ENCODE data around the gene SPPL2B.
"Not testable (repeated sequence)": the region's sequence is repeated elsewhere in the genome, so short reads cannot be mapped to it uniquely, and the experiment has no call there.

The SPPL2B gene

DNA sequence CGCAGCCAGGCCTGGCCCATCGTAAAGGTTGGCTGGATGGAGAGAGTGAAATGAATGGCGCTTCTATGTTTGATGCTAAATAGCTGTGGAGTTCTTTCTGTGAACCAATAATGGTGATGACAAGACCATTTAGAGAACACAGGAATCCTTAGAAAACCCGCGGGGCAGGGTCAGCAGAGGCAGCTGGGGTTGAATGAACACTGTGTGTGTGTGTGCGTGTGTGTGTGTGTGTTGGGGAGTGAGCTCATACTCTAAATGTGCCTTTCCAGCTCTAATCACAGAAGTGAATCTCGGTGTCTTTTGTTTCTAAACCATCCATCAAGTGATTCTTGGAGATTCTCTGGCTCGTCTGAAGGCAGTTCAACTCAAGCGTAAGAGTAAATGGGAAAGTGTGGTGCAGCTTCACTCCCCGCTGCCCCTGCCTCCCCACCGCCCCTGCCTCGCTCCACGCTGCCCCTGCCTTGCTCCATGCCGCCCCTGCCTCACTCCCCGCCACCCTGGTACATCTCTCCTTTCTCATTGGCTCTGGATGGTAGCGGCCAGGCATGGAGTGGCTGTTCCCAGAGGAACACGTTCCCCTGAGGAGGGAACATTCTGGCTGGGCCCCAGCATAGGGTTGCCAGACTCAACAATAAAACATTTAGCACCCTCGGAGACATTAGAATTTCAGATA is 52.8 kb downstream of the SPPL2B start:
- no peak for DNase-seq (ENCODE audit: low read depth in 2 of 2)

- no peak for DNase-seq (ENCODE audit: low read depth in 2 of 2)
Measured at GRCh38 chr19:2382530-2383222, 54.2 kb downstream of the SPPL2B start.

GRCh38 chr19:2385053-2385721 is 56.7 kb downstream of the SPPL2B start:
- DNase-seq (ENCODE audit: low read depth in 2 of 2): no peak

DNA sequence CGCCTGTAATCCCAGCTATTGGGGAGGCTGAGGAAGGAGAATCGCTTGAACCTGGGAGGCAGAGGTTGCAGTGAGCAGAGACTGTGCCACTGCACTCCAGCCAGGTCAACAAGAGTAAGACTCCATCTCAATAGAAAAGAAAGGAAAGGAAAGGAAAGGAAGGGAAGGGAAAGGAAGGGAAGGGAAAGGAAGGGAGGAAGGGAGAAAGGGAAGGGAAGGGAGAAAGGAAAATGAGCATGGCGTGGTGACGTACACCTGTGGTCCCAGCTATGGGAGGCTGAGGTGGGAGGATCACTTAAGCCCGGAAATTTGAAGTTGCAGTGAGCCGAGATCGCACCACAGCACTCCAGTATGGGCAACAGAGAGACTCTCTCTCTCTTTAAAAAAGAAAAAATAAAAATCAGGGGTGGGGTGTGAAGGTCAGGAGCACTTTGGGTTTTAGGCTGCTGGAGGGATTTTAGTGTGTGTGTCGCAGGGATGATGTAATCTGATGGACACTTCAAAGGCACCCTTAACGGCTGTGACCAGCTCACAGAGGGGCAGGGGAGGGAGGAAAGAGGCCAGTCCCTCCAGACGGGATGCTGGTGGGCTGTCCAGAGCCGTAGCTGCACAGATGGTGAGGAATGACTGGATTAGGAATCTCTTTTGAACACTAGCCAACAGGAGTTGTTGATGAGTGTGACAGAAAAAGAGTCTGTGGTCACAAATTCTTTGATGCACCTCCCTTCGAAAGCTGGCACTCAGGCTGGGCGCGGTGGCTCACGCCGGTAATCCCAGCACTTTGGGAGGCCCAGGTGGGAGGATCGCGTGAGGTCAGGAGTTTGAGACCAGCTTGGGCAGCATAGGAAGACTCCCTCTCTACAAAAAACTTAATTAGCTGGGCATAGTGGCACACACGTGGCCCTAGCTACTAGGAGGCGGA is 59.1 kb downstream of the SPPL2B start:
- DNase-seq (ENCODE audit: low read depth in 2 of 2): no peak

GRCh38 chr19:2389594-2389993 is 61.1 kb downstream of the SPPL2B start:
- no peak for DNase-seq (ENCODE audit: low read depth in 2 of 2)

DNA sequence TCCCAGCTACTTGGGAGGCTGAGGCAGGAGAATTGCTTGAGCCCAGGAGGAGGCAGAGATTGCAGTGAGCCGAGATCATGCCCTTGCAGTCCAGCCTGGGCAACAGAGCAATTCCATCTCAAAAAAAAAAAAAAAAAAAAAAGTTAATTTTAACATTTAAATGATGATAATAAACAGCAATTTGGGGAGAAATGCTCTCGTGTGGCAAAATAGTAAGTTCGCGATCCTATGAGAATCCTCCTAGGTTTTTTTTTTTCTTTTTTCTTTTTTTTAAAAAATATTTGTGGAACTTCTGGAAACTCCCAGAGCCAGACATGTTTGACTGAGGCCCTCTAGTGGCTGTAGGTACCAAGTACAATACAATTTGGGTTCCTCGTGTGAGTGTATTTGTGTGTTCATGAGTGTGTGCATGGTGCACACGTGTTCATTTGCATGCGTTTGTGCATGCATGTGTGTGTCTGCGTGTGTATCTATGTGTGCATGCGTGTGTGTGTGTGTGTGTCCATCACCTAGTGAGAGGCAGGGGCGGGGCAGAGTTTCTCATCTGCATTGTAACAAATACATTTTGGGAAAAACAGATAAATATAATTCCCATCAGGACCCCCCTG is 62.7 kb downstream of the SPPL2B start:
- DNase-seq (ENCODE audit: low read depth in 2 of 2): peak in 1 of 2 donors; percentile 15

DNA sequence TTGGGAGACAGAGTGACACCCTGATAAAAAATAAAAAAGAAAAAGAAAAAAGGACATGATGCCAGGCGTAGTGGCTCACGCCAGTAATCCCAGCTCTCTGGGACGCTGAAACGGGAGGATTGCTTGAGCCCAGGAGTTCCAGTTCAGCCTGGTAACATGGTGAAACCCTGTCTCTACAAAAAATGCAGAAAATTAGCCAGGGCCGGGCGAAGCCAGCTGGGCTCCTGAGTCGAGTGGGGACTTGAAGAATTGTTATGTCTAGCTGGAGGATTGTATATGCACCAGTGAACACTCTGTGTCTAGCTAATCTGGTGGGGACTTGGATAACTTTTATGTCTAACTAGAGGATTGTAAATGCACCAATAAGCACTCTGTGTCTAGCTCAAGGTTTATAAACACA is 63.9 kb downstream of the SPPL2B start:
- DNase-seq (ENCODE audit: low read depth in 2 of 2): no peak

DNA sequence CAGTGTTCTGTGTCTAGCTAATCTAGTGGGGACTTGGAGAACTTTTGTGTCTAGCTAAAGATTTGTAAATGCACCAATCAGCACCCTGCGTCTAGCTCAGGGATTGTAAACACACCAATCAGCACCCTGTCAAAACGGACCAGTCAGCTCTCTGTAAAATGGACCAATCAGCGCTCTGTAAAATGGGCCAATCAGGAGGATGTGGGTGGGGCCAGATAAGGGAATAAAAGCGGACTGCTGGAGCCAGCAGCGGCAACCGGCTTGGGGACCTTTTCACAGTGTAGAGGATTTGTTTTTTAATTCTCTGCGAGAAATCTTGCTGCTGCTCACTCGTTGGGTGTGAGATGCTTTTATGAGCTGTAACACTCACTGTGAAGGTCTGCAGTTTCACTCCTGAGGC is 64.4 kb downstream of the SPPL2B start:
- not testable (repeated sequence) for DNase-seq (ENCODE audit: low read depth in 2 of 2)

DNA sequence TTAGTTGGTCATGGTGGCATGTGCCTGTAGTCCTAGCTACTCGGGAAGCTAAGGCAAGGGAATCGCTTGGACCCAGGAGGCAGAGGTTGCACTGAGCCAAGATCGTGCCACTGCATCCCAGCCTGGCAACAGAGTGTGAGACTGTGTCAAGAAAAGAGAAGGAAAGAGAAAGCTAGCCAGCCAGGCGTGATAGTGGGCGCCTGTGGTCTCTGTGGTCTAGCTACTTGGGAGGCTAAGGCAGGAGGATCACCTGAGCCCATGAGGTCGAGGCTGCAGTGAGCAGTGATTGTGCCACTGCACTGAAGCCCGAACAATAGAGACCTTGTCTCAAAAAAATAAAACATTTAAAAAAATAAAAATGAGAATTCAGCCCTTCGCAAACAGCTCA is 65.6 kb downstream of the SPPL2B start:
- no peak for DNase-seq (ENCODE audit: low read depth in 2 of 2)

DNA sequence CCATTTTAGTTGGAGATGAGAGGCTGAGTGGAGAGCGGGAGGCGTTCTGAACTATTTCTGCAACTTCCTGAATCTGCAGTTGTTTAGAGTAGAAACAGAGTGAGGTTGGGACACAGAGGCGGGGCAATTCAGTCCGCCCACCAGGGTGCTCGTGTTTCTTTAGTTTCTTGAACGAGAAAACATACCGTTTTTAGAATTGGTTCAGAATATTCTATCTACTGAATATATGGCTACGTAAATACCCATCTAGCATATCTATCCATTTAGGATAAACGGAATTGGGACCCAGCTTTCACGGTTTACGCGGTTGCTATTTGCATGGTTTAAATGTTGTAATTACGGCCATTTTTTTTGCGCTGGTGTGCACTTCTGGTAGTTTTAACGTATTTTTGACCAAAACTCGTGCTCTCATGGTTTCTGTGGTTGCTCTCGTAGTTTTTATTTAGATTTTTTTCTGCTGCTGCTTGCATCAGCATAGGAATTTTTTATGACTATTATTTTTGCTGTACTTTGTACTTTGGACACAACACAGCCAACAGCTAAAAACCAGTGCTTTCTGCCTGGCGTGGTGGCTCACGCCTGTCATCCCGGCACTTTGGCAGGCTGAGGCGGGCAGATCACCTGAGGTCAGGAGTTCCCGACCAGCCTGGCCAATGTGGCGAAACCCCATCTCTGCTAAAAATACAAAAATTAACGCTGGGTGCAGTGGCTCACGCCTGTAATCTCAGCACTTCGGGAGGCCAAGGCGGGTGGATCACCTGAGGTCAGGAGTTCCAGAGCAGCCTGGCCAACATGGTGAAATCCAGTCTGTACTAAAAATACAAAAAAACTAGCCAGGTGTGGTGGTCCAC is 66.2 kb downstream of the SPPL2B start:
- no peak for DNase-seq (ENCODE audit: low read depth in 2 of 2)

GRCh38 chr19:2395293-2395829 is 66.9 kb downstream of the SPPL2B start:
- not testable (repeated sequence) for DNase-seq (ENCODE audit: low read depth in 2 of 2)

DNA sequence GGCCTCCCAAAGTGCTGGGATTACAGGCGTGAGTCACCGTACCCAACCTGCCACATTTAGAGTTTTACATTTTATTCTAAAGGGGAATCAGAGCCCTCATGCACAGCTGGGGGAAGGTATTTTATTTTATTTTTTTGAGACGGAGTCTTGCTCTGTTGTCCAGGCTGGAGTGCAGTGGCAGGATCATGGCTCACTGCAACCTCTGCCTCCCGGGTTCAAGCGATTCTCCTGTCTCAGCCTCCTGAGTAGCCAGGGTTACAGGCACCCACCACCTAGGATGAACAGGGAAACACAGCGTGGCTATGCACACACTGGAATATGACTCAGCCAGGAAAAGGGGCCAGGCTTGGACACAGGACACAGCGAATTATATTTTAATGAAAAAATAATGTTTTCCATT is 68.7 kb downstream of the SPPL2B start:
- not testable (repeated sequence) for DNase-seq (ENCODE audit: low read depth in 2 of 2)

DNA sequence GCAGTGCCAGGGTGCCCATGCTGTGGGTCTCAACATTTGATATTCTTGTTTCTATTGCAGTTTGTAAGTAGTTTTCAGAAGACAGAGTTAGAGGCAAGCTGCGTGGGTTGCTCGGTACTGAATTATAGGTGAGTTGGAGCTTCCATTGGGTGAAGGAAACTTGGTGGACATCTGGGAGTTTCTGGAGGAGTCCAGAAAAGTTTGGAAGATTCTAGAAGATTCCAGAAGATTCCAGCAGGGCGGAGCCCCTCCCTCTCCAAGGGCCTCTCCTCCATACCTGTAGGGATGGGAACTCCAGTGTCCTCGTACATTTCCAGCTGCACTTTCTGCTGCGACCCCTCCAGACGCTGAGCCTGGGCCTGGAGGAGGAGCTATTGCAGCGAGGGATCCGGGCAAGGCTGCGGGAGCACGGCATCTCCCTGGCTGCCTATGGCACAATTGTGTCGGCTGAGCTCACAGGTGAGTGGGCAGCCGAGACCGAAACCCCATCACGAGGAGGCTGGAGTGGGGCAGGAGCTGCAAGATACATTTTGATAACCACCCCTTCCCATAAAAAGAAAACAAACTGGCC is 70.3 kb downstream of the SPPL2B start:
- DNase-seq (ENCODE audit: low read depth in 2 of 2): no peak

DNA sequence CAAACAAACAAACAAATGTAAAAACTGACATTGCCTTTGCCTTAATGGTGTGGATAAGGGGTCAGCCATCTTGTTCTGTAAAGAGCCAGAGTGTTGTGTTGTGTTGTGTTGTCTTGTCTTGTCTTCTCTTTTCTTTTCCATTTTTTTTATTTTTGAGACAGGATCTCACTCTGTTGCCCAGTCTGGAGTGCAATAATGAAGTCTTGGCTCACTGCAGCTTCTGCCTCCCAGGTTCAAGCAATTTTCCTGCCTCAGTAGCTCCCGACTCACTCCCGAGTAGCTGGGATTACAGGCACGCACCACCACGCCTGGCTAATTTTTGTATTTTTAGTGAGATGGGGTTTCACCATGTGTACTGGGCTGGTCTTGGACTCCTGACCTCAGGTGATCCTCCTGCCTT is 71.1 kb downstream of the SPPL2B start:
- no peak for DNase-seq (ENCODE audit: low read depth in 2 of 2)
